Thoracic aorta (tissue), 2 donors: ENCODE measurements around the gene WDR12. TPM values are rescaled to one million over a fixed set of nuclear protein-coding genes. Genes with fewer than 3 reads are reported as not detected.

Experiments
- ATAC-seq: fragments of 150-250 bp; one replicate; pipeline ENCODE4 v1.8.0; 2017; ENCODE audit warnings: low read depth; ENCODE audit not compliant: insufficient number of reproducible peaks, low FRiP score
- DNase-seq: peaks from one replicate; pipeline ENCODE4 v3.0.0-alpha.2; 2020; ENCODE audit warnings: low spot score
- H3K27ac ChIP-seq, 2 donors: fragments of 200-600 bp; sonication (generic); 1 replicate in 1 of 2; 2 replicates in 1 of 2; pipeline ENCODE4 v1.5.1; 2016; ENCODE audit warnings: mild to moderate bottlenecking in 2 of 2, moderate library complexity in 2 of 2
- H3K27me3 ChIP-seq: fragments of 200-600 bp; sonication (generic); replicated peaks from 2 replicates; pipeline ENCODE4 v1.6.0; 2016; ENCODE audit warnings: mild to moderate bottlenecking; ENCODE audit not compliant: insufficient read depth
- H3K36me3 ChIP-seq: fragments of 200-600 bp; sonication (generic); one replicate; pipeline ENCODE4 v1.5.1; 2016
- H3K4me1 ChIP-seq, 2 donors: fragments of 200-600 bp; sonication (generic); 1 replicate in 1 of 2; 2 replicates in 1 of 2; pipeline versions ENCODE4 v1.5.1 to v1.6.0; 2016; ENCODE audit warnings: low read depth in 2 of 2, mild to moderate bottlenecking in 1 of 2; ENCODE audit not compliant: control insufficient read depth in 1 of 2
- H3K4me3 ChIP-seq: fragments of 200-600 bp; sonication (generic); 2 replicates; pipeline ENCODE4 v1.5.1; 2016; ENCODE audit warnings: mild to moderate bottlenecking
- H3K9me3 ChIP-seq: fragments of 200-600 bp; sonication (generic); 2 replicates; pipeline ENCODE4 v1.5.1; 2016
- total RNA-seq, 2 donors: library from RNA; depleted of rRNA; stranded (reverse); fragments of >200 nt; gene quantifications; one replicate each; pipeline versions ENCODE4 v1.1.0 to v1.2.3, GENCODE V29; 2016
- TF ChIP-seq, protein P1 (sequence below): fragments of 200-600 bp; sonication (generic); IDR thresholded peaks from one replicate; pipeline ENCODE4 v1.5.1; 2019; ENCODE audit warnings: antibody characterized with exemption

WDR12 gene
- total RNA-seq, 2 donors from 2014 or later, result 7.7 to 18.6 TPM

DNA sequence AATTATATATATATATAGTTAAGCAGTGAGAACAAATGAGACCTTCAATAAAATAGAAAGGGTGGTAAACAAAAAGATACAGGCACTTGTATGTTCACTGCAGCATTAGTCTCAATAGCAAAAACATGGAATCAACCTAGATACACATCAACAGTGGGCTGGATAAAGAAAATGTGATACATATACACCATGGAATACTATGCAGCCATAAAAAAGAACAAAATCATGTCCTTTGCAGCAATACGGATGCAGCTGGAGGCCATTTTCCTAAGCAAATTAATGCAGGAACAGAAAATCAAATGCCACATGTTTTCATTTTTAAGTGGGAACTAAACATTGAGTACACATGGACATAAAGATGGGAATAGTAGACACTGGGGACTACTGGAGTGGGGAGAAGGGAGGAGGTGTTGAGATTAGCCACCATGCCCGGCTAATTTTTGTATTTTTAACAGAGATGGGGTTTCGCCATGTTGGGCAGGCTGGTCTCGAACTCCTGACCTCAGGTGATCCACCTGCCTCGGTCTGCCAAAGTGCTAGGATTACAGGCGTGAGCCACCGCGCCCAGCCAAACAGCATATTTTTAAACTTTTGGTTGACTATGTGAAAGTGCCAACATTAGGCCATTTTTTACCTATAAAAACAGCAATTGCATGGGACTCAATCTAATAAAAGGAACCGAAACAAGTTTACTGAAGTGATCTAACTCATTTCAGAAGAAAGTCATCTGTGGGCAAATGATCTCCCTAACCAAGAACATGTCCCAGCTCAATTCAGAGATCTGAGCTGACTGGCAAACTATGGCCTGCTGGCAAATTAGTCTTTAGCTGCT, 63.6 kb downstream of the WDR12 start:
- DNase-seq (no peak), ATAC-seq (no peak)
- no peaks in the 10 kb centered on the region for H3K9me3 ChIP-seq
- H3K4me1 ChIP-seq, result no peaks in the 10 kb centered on the region
- no peak overlapping the region for H3K27ac ChIP-seq
- no peak overlapping the region for H3K4me3 ChIP-seq
- TF ChIP-seq, protein P1, sequence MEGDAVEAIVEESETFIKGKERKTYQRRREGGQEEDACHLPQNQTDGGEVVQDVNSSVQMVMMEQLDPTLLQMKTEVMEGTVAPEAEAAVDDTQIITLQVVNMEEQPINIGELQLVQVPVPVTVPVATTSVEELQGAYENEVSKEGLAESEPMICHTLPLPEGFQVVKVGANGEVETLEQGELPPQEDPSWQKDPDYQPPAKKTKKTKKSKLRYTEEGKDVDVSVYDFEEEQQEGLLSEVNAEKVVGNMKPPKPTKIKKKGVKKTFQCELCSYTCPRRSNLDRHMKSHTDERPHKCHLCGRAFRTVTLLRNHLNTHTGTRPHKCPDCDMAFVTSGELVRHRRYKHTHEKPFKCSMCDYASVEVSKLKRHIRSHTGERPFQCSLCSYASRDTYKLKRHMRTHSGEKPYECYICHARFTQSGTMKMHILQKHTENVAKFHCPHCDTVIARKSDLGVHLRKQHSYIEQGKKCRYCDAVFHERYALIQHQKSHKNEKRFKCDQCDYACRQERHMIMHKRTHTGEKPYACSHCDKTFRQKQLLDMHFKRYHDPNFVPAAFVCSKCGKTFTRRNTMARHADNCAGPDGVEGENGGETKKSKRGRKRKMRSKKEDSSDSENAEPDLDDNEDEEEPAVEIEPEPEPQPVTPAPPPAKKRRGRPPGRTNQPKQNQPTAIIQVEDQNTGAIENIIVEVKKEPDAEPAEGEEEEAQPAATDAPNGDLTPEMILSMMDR, result no peak
- H3K27me3 ChIP-seq, result no peaks in the 10 kb centered on the region
- no peaks in the 10 kb centered on the region for H3K36me3 ChIP-seq

DNA sequence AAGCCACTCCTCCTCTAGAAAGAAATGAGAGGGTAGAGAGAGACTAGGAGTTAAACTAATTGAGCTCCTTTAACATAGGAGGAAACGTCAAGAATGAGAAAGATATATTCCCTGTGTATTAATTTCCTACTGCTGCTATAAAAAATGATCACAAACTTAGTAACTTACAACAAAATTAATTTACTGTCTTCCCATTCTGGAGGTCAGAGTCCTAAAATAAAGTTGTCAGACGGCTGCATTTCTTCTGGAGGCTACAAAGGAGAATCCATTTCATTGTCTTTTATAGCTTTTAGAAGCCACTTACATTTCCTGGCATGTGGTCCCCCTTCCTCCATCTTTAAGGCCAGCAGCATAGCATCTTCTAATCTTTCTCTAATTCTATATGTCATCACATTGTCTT, 66.8 kb downstream of the WDR12 start:
- Histone ChIP-seq H3K4me3 (no peak overlapping the region), H3K9me3 (no peaks in the 10 kb centered on the region), H3K4me1 (no peaks in the 10 kb centered on the region), H3K36me3 (no peaks in the 10 kb centered on the region), H3K27ac (no peak overlapping the region), H3K27me3 (no peaks in the 10 kb centered on the region)
- ATAC-seq (no peak), DNase-seq (no peak)
- TF ChIP-seq, protein P1, result no peak

DNA sequence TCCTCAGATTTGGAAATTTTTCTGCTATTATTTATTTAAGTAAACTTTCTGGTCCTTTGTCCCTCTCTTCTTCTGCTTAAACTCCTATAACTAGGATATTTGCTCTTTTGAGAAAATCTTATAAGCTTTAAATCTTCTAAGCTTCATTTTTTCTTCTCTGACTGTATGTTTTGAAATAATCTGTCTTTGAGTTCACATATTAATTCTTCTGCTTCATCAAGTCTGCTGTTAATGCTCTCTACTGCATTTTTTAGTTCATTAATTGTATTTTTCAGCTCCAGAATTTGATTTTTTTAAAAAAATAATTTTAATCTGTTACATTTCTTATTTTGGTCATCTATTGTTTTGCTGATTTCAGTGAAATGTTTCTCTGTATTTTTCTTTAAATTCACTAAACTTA, 68.8 kb downstream of the WDR12 start:
- ATAC-seq, result no peak
- no peak overlapping the region for H3K27ac ChIP-seq
- TF ChIP-seq, protein P1, result no peak
- no peak for DNase-seq
- H3K36me3 ChIP-seq, result no peaks in the 10 kb centered on the region
- no peaks in the 10 kb centered on the region for H3K4me1 ChIP-seq
- H3K27me3 ChIP-seq, result no peaks in the 10 kb centered on the region
- H3K4me3 ChIP-seq, result no peak overlapping the region
- H3K9me3 ChIP-seq, result no peaks in the 10 kb centered on the region

DNA sequence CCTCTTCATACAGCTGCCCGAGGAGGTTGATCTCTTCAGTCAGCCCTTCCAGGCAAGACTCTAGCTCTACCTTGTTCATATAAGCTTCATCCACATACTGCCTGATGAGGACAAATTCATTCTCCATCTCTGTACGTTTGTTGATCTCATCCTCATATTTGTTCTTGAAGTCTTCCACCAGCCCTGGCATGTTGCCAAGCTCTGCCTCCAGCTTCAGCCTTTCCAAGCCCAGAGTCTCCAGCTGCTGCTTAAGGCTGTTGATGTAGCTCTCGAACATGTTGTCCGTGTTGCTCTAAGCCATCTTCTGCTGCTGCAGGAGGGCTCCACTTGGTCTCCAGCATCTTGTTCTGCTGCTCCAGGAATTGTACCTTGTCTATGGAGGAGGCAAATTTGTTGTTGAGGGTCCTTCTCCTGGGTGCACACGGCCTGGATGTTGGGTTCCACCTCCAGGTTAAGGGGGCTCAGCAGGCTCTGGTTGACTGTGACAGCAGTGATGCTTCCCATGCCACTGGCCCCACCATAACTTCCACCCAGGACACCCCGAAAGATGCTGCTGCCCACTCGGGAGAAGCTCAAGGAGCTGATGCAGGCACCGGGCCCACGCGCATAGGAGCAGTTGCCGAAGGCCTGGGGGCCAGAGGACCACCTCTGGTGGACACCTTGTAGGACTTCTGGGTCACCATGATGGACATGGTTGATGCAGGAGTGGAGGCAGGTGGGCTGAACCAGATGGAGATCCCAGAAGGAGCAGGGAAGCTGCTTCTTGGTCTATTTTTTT, 70.2 kb downstream of the WDR12 start:
- Histone ChIP-seq H3K4me3 (no peak overlapping the region), H3K36me3 (no peaks in the 10 kb centered on the region), H3K4me1 (no peaks in the 10 kb centered on the region), H3K27ac (no peak overlapping the region), H3K27me3 (no peaks in the 10 kb centered on the region), H3K9me3 (no peaks in the 10 kb centered on the region)
- DNase-seq, result no peak
- no peak for ATAC-seq
- TF ChIP-seq, protein P1, result no peak
